Measurements from ENCODE around the gene KLHL29. TPM values are rescaled to one million over a fixed set of nuclear protein-coding genes. Genes with fewer than 3 reads are reported as not detected.

The KLHL29 gene
- total RNA-seq, 4 donors from 2014 or later = 10.1 to 27.3 (median 15.7) TPM

- DNase-seq (ENCODE audit: low spot score in 2 of 2) = peak in 1 of 2 donors; percentile 79
- H3K4me3 ChIP-seq (ENCODE audit: low read depth, poor library complexity, severe bottlenecking) = no peak overlapping the region
- intact Hi-C loops (cut with DNase I; ENCODE audit: low total_unique reads) = no loop called here
- no peak for TF ChIP-seq POLR2A (IDR thresholded peaks at IDR 0.05)
- TF ChIP-seq, protein P1, sequence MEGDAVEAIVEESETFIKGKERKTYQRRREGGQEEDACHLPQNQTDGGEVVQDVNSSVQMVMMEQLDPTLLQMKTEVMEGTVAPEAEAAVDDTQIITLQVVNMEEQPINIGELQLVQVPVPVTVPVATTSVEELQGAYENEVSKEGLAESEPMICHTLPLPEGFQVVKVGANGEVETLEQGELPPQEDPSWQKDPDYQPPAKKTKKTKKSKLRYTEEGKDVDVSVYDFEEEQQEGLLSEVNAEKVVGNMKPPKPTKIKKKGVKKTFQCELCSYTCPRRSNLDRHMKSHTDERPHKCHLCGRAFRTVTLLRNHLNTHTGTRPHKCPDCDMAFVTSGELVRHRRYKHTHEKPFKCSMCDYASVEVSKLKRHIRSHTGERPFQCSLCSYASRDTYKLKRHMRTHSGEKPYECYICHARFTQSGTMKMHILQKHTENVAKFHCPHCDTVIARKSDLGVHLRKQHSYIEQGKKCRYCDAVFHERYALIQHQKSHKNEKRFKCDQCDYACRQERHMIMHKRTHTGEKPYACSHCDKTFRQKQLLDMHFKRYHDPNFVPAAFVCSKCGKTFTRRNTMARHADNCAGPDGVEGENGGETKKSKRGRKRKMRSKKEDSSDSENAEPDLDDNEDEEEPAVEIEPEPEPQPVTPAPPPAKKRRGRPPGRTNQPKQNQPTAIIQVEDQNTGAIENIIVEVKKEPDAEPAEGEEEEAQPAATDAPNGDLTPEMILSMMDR (IDR thresholded peaks at IDR 0.05) = no peak
Measured at GRCh38 chr2:23745726-23746105, 360.7 kb downstream of the KLHL29 start.

DNA sequence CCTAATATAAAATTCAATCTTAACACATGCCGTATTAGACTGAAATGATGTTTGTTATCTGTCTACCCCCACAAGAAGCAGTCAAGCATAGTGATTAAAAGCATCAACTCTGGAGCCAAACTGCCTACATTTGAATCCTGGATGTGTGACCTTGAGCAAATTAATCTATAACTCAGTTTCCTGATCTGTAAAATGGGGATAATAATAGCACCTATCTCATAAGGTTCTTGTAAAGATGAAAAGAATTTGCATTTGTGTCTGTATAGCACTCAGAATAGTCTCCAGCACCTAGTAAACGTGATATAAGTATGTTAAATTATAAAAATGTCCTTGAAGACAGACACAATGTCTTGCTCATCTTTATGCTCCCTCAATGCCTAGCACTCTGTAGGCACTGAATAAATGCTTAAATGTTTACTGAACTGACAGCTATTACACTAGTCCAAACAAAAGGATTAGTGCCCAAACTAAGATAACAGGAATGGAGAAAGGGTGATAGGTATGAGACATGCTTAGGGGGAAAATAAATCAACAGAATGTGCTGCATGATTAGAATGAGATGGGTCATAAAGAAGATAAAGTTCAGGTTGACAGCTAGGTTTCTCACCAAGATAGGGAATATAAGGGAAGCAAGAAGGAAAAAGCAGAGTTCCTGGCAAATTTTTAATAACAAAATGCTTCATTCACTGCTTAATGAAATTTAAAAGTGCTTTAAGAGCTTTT is 361.3 kb downstream of the KLHL29 start:
- no peak overlapping the region for H3K4me3 ChIP-seq (ENCODE audit: low read depth, poor library complexity, severe bottlenecking)
- DNase-seq (ENCODE audit: low spot score in 2 of 2) = no peak
- TF ChIP-seq POLR2A (IDR thresholded peaks at IDR 0.05) = no peak
- TF ChIP-seq, protein P1 (IDR thresholded peaks at IDR 0.05) = no peak
- intact Hi-C loops (cut with DNase I; ENCODE audit: low total_unique reads) = no loop called here
- 69 to 72% methylated on average over 2 of the region's 2 CpGs for WGBS, 2 donors

DNA sequence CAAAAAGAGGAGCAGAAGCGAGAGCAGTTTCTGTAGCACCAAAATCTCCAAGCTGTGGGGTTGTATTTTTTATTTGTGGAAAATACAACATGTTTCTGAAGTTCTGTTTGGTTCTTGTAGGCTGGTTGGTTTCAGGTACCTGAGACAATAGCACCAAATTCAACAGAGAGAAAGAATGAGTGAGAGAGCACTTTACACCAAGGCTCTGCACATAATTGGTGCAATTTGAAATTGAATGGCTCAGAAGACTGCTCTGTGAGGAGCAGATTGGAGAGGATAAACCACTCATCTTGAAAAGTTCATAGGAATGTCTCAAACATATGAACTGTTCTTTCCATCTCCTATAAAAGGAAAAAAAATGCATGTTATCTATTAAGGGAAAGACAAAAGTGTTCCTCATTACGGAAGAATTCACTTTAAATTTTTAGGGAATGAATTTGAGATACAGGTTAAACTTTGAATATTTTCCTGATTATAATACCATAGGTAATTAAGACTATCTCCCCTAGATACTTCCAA is 366.8 kb downstream of the KLHL29 start:
- TF ChIP-seq POLR2A (IDR thresholded peaks at IDR 0.05) = no peak
- TF ChIP-seq, protein P1 (IDR thresholded peaks at IDR 0.05) = no peak
- H3K4me3 ChIP-seq (ENCODE audit: low read depth, poor library complexity, severe bottlenecking) = no peak overlapping the region
- WGBS, 2 donors = 99% methylated on average over 2 of the region's 2 CpGs
- DNase-seq (ENCODE audit: low spot score in 2 of 2) = no peak
- intact Hi-C loops (cut with DNase I; ENCODE audit: low total_unique reads) = no loop called here

GRCh38 chr2:23753291-23754010 is 368.5 kb downstream of the KLHL29 start:
- WGBS, 2 donors = 93 to 94% methylated on average over 4 of the region's 4 CpGs
- H3K4me3 ChIP-seq (ENCODE audit: low read depth, poor library complexity, severe bottlenecking) = no peak overlapping the region
- DNase-seq (ENCODE audit: low spot score in 2 of 2) = no peak
- no peak for TF ChIP-seq POLR2A (IDR thresholded peaks at IDR 0.05)
- TF ChIP-seq, protein P1 (IDR thresholded peaks at IDR 0.05) = no peak
- intact Hi-C loops (cut with DNase I; ENCODE audit: low total_unique reads) = no loop called here

GRCh38 chr2:23754970-23755369 is 370.0 kb downstream of the KLHL29 start:
- no peak for DNase-seq (ENCODE audit: low spot score in 2 of 2)
- TF ChIP-seq POLR2A (IDR thresholded peaks at IDR 0.05) = no peak
- TF ChIP-seq, protein P1 (IDR thresholded peaks at IDR 0.05) = no peak
- intact Hi-C loops (cut with DNase I; ENCODE audit: low total_unique reads) = no loop called here
- no peak overlapping the region for H3K4me3 ChIP-seq (ENCODE audit: low read depth, poor library complexity, severe bottlenecking)
